SJSA1 (cell line): ENCODE data around the gene CACTIN. TPM values are rescaled to one million over a fixed set of nuclear protein-coding genes. Genes with fewer than 3 reads are reported as not detected.
A peak's percentile ranks its signal among the peaks of the same experiment; 100 is the strongest.

Experiments used
- DNase-seq, 2 experiments: peaks; one replicate each; pipeline ENCODE4 v3.0.0-alpha.2; 2015 to 2020; ENCODE audit warnings: low spot score in 2 of 2, low read depth in 1 of 2
- H3K27ac ChIP-seq: fragments of 250-450 bp; sonication (Bioruptor Pico); 2 replicates; pipeline ENCODE4 v1.5.1; 2020; ENCODE audit warnings: mild to moderate bottlenecking, moderate library complexity
- H3K27me3 ChIP-seq: fragments of 250-450 bp; sonication (Bioruptor Pico); replicated peaks from 2 replicates; pipeline ENCODE4 v1.5.1; 2020; ENCODE audit warnings: mild to moderate bottlenecking, moderate library complexity
- H3K36me3 ChIP-seq: fragments of 250-450 bp; sonication (Bioruptor Pico); 2 replicates; pipeline ENCODE4 v1.5.1; 2020; ENCODE audit warnings: mild to moderate bottlenecking
- H3K4me1 ChIP-seq: fragments of 250-450 bp; sonication (Bioruptor Pico); replicated peaks from 2 replicates; pipeline ENCODE4 v1.6.1; 2021; ENCODE audit warnings: mild to moderate bottlenecking
- H3K4me3 ChIP-seq: fragments of 250-450 bp; sonication (Bioruptor Pico); 2 replicates; pipeline ENCODE4 v1.5.1; 2020; ENCODE audit warnings: mild to moderate bottlenecking
- H3K9me3 ChIP-seq: fragments of 250-450 bp; sonication (Bioruptor Pico); replicated peaks from 2 replicates; pipeline ENCODE4 v1.5.1; 2020; ENCODE audit warnings: mild to moderate bottlenecking
- total RNA-seq: library from RNA; depleted of rRNA; stranded (reverse); fragments of >200 nt; shearing (Covaris generic); gene quantifications from 2 replicates; pipeline ENCODE4 v1.2.3, GENCODE V29; 2014; rRNA removed

CACTIN gene
- total RNA-seq = 29.3 and 45.2 TPM in 2 replicates

DNA sequence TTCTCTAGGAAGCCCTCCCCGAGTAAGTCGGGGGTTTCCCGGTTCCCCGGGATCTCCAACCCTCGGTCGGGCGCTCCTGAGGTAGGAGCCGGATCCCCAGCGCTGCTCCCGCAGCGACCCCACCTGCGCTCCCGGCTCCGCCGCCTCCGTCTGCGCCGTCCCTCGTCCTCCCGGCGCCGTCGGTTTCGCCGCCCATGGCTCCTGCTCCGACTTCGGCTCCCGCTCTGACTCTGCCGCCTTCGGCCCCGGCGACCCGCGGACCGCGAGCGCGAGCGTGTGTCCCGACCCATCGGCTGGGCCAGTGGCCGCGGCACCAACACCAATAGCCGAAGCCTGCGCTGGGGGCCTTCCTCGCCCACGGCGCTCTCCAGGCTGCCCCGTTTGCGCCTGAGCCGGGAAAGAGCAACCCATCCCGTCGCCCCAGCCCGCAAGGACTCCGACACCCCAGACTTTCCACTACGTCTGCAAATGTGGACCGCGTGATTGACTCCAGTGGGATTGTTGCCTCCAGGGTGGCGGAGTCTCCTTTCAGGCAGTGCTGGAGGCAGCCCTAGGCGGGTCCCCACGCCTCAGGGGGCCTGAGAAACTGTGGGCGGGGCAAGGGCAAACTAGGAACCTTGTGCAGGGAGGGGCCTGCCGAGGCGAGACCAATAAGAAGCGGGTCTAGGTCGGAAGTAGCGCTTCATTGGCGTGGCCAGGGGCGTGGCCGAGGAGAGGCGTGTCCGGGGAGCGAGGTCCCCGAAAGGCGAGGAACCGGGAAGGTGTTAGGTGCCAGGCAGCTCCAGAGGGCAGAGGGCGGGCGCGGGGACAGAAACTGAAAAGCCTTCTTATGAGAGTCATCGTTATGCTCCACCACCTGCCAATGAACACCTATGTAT lies at the start of gene CACTIN:
Gene CACTIN (minus strand): TSS at position 318 of the 878 bp plus-strand sequence. CDS start 28 bp downstream, at position 290.
- Histone ChIP-seq H3K4me3 (peak within 1 kb of the TSS; percentile 95), H3K9me3 (no peaks in the 10 kb centered on the region), H3K4me1 (peaks cover 18% of the 10 kb centered on the region), H3K27ac (peak within 1 kb of the TSS; percentile 93), H3K36me3 (peaks cover 20% of the 10 kb centered on the region), H3K27me3 (no peaks in the 10 kb centered on the region)
- DNase-seq = peak; percentile 99

DNA sequence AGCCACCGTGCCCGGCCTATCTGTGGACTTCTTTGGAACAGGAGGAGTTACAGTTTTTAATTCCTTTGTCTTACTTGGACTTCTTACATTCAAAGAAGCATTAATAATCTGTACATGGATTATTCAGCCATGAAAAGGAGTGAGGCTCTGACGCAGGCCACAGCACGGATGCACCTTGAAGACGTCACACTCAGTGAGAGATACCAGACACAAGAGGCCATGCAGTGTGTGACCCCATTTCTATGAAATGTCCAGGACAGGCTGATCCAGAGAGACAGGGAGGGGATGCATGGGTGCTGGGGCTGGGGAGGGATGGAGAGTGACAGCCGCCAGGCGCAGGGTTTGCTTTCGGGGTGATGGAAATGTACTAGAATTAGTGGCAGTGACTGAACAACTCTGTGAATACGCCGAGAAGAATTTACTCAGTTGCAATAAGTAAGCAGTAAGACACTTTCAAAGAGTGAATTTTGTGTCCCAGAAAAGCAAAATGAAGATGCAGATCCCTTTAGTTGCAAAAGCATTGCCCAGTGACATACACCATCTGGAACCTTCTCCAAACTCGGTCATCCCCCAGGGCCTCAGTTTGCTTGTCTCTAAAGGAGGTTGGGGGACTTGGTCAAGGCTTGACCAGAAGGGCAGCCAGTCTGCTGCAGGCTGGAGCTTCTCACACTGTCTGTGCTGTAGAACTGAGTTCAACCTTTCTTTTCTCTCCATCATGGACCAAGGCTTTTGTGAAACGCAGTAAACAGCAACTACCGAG lies 48.4 kb upstream of the CACTIN start:
- DNase-seq = no peak
- H3K4me1 ChIP-seq = peaks cover 19% of the 10 kb centered on the region
- H3K27me3 ChIP-seq = no peaks in the 10 kb centered on the region

DNA sequence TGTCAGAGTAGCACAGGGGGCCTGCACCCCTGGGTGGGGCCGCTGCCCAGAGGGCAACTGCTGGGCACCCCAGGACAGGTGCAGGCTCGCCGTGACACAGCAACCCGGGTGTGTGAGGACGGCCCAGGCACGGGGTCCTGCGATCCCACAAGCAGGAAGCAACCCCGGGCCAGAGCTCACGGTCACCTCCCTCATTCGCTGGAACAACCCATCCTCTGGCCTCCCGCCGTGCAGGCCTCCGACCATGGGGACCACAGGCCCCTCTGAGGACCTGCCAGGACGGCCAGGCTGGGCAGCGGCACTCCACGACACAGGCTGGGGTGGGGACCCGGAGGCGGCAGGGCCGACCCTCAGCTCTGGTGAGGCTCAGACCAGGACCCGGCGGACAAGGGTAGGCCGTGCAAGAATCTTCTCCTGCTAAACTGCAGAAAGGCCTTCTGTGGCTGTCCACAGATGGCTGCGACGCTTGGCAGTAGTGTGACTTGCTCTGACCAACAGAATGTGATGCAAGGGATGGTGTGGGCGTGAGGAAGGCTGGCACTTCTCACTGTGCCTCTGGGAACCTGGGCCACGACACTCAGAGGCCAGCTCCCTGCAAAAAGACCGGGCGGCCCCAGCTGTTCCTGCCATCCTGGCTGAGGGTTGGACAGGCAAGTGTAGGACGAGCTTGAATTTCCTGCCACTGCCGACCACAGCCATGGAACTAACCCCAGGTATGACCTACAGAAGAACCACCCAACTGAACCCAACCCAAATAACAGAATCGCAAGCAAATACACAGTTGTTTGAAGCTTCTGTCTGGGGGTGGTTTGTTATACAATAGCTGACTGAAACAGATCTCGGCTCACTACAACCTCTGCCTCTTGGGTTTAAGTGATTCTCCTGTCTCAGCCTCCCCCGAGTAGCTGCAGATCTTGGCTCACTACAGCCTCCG lies 47.2 kb upstream of the CACTIN start:
- H3K27me3 ChIP-seq = no peaks in the 10 kb centered on the region
- H3K9me3 ChIP-seq = no peaks in the 10 kb centered on the region
- no peak overlapping the region for H3K4me3 ChIP-seq
- H3K36me3 ChIP-seq = no peaks in the 10 kb centered on the region; the same call in 1 of the 2 replicates
- H3K4me1 ChIP-seq = peaks cover 20% of the 10 kb centered on the region
- no peak for DNase-seq
- no peak overlapping the region for H3K27ac ChIP-seq

More for the DNA sequence above, 48.4 kb upstream of the CACTIN start:
- Histone ChIP-seq H3K36me3 (no peaks in the 10 kb centered on the region), H3K27ac (no peak overlapping the region), H3K9me3 (no peaks in the 10 kb centered on the region), H3K4me3 (no peak overlapping the region)

DNA sequence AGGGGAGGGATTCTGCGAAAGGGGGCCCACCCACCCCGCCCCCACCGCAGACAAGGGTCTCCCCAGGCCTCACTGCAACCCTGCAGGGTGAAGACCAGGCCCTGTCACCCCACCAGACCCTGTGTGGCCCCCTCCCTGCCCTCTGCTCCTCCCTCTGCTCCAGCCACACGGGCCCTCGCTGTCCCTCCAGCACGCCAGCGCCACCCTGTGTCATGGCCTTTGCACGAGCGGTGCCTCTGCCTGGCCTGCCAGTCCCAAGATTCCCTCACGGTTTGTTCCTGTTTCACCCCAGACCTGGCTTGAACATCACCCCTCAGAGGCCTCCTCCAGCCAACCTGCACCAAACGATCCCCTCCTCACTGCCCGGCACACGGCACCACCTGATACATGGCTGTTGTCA lies 46.4 kb upstream of the CACTIN start:
- H3K27ac ChIP-seq = no peak overlapping the region

DNA sequence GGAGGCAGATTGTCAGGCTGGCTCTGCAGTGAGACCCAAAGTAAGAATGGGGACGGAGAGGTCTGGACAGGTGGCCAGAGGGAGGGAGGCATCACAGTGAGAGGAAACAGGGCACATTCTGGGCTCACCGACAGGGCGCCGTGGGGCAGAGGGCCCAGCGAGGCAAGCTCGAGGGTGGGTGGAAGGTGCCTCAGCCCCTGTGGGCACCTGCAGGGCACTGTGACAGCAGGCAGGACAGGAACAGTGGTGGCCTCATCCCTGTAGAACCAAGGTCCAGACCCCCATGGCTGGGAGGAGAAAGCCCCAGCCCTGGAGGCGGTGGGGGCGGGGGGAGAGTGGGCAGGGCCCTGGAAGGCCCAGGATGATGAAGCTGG lies 46.0 kb upstream of the CACTIN start:
- Histone ChIP-seq H3K4me1 (peaks cover 20% of the 10 kb centered on the region), H3K36me3 (no peaks in the 10 kb centered on the region; the same call in 1 of the 2 replicates), H3K9me3 (no peaks in the 10 kb centered on the region), H3K27ac (no peak overlapping the region), H3K4me3 (no peak overlapping the region), H3K27me3 (no peaks in the 10 kb centered on the region)
- DNase-seq = no peak

More for the DNA sequence above, 46.4 kb upstream of the CACTIN start:
- H3K27me3 ChIP-seq = no peaks in the 10 kb centered on the region
- peaks cover 20% of the 10 kb centered on the region for H3K4me1 ChIP-seq
- no peak for DNase-seq
- H3K36me3 ChIP-seq = no peaks in the 10 kb centered on the region; the same call in 1 of the 2 replicates
- no peak overlapping the region for H3K4me3 ChIP-seq
- H3K9me3 ChIP-seq = no peaks in the 10 kb centered on the region

GRCh38 chr19:3671680-3672574 lies 45.3 kb upstream of the CACTIN start:
- peaks cover 20% of the 10 kb centered on the region for H3K4me1 ChIP-seq
- H3K4me3 ChIP-seq = no peak overlapping the region
- no peak for DNase-seq
- no peaks in the 10 kb centered on the region for H3K27me3 ChIP-seq
- H3K27ac ChIP-seq = peak overlapping the region; percentile 87
- H3K36me3 ChIP-seq = no peaks in the 10 kb centered on the region; the same call in 1 of the 2 replicates
- H3K9me3 ChIP-seq = no peaks in the 10 kb centered on the region

- DNase-seq = peak; percentile 81 to 82
- no peaks in the 10 kb centered on the region for H3K27me3 ChIP-seq
- H3K4me1 ChIP-seq = peaks cover 20% of the 10 kb centered on the region
- no peaks in the 10 kb centered on the region for H3K9me3 ChIP-seq
- H3K27ac ChIP-seq = peak overlapping the region; percentile 87
- H3K4me3 ChIP-seq = 0 out of 2 replicates have a peak overlapping the region, but pooled peaks have one; percentile 3
- peaks cover 5% of the 10 kb centered on the region for H3K36me3 ChIP-seq
These were observed 44.4 kb upstream of the CACTIN start for GRCh38 chr19:3670796-3671679.

- DNase-seq = peak; percentile 85 to 92
- H3K36me3 ChIP-seq = peaks cover 10% of the 10 kb centered on the region
- no peaks in the 10 kb centered on the region for H3K27me3 ChIP-seq
- peak overlapping the region; percentile 87 for H3K27ac ChIP-seq
- H3K4me1 ChIP-seq = peaks cover 20% of the 10 kb centered on the region
- no peaks in the 10 kb centered on the region for H3K9me3 ChIP-seq
- 0 out of 2 replicates have a peak overlapping the region, but pooled peaks have one; percentile 3 for H3K4me3 ChIP-seq
These were observed 43.6 kb upstream of the CACTIN start for GRCh38 chr19:3669947-3670795.

DNA sequence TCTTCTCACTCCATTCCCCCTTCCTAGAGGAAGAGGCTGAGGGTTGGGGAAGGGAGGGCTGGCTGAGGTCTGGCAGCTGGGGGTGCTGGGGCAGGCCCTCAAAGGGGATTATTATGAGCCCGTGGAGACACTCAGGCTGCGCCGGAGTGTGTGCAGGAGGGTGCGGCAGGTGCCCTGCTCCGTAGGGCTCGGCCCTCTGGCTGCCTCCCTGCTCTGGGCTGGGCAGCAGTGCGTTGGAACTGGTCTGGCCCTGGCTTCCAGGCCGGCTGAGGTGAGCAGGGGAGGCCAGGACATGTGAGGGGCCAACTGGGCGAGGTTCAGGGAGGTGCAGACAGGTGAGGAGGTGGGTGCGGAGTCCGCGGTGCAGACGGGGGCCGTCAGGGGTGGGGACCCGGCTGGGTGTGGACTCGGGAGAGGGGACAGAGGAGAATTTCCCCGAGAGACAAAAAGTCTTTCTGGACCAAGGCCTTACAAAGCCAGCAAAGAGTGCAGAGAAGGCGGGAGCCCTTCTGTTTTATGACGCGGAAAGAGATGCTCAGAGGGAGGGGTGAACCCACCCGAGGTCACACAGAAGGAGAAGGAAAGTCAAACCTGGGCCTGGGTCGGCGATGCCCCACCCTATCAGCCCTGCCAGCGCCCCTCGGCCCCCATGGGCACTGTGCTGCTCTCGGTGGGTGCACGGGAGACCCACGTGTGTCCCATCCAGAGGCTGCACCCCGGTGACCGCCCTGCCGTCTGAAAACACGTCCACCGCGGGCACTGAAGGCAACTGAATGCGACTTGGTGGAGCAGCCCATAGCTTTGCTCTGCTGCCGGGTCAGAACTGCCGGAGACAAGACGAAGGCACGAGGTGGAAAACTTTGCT lies 42.7 kb upstream of the CACTIN start:
- H3K4me1 ChIP-seq = peaks cover 20% of the 10 kb centered on the region
- DNase-seq = no peak
- H3K9me3 ChIP-seq = no peaks in the 10 kb centered on the region
- H3K27me3 ChIP-seq = no peaks in the 10 kb centered on the region
- H3K36me3 ChIP-seq = peaks cover 19% of the 10 kb centered on the region
- no peak overlapping the region for H3K27ac ChIP-seq
- no peak overlapping the region for H3K4me3 ChIP-seq

DNA sequence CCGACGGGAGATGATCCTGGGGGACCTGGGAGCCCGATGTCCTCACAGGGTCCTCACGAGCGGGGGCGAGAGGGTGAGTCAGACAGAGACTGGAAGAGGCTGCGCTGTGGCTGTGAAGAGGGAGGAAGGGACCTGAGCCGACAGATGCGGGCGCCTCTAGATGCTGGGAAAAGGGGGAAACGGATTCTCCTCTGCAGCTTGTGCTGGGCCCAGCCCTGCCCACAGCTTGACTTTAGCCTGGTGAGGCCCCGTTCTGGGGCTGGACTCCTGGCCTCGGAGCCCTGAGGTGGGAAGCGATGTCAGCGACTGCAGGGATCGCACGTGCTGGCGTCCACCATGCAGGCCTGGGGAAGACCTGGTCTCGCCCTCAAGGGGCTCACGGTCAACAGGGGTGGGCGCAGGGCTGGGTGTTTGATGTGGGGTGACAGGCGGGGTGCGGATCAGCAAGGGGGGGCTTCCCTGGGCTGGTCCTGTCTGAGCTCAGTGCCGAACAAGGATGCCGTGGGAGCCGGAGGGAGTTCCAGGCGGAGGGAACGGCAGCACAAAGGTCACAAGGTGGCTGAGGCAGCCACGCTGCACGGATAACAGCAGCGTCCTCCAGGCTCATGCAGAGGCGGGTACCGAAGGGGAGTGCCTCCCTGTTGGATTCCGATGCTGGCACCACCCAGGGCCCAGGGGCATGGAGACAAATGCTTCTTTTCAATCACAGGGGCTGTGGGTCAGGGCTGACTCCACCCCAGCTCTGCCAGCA lies 41.9 kb upstream of the CACTIN start:
- Histone ChIP-seq H3K27ac (no peak overlapping the region), H3K4me3 (no peak overlapping the region), H3K27me3 (no peaks in the 10 kb centered on the region), H3K36me3 (peaks cover 25% of the 10 kb centered on the region), H3K4me1 (peaks cover 20% of the 10 kb centered on the region), H3K9me3 (no peaks in the 10 kb centered on the region)
- no peak for DNase-seq
